GM21515 (cell line): ENCODE results near the gene SLC4A4.
"Not testable (repeated sequence)": the region's sequence is repeated elsewhere in the genome, so short reads cannot be mapped to it uniquely, and the experiment has no call there.

Experiments used
- ATAC-seq: cut with Tn5 transposase; IDR thresholded peaks from one replicate; pipeline ENCODE4 v1.9.1; 2021; ENCODE audit not compliant: unreplicated experiment

The SLC4A4 gene

DNA sequence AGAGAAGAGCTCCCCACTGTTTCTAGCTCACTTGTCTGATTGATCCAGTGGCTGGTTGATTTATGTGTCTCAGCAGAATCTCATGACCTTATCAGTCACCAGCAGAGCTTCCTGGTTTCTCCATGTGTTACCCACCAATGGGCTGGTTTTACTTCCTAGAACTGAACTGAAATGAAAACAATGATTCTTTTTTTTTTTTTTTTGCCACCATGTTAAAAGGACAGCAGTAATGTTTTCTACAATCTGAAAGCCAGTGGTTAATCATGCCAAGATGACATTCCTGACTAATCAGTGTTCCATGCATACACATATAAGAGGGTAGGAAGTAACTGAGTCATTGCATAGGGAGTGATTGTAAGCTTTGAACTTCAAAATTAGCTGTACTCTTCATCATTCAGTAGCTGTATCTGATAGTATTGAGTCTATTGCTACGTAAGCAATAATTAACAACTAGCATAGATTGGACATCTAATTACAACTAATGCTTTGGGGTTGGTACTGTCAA, 67.7 kb downstream of the SLC4A4 start:
- ATAC-seq: no peak

GRCh38 chr4:71408961-71409360, 70.1 kb downstream of the SLC4A4 start:
- ATAC-seq: not testable (repeated sequence)

- no peak for ATAC-seq
Measured at GRCh38 chr4:71411981-71412380, 73.2 kb downstream of the SLC4A4 start.

DNA sequence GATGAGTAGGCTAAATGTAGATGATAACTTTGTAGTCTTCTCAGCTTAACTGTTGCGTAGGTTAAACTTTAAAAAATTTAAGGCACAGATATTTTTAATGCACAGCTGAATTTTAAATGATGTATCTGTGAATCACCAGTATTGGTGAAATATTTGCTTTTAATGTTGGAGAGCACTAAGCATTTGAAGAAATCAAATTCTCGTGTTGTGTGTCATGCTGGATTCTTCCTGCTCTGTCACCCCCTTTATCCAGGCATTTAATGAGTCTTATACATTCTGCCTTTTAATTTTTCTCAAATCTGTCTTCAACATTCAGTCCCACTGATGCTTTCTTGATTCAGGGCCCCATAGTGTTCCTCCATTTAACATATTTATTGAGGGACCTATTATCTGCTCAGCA, 76.7 kb downstream of the SLC4A4 start:
- no peak for ATAC-seq

GRCh38 chr4:71417150-71417549, 78.3 kb downstream of the SLC4A4 start:
- ATAC-seq: no peak

- ATAC-seq: no peak
Measured at GRCh38 chr4:71426381-71427042, 87.7 kb downstream of the SLC4A4 start.

DNA sequence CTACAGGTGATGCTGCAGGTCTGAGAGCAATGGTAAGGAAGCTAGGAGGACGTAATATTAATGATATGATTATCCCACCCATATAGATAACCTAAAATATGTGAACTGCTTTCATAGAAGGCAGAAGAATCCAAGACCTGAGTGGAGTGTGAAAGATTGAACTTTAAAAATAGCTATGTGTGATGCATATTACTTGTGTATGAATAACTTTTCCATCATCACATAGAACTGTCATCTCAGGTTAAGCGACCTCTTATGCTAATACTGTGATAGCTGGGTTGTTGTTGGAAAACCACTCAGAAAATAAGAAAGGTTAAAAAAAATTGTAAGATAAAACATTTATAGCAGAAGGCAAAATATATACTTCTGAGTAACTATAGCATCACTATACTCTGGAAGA, 90.3 kb downstream of the SLC4A4 start:
- no peak for ATAC-seq

DNA sequence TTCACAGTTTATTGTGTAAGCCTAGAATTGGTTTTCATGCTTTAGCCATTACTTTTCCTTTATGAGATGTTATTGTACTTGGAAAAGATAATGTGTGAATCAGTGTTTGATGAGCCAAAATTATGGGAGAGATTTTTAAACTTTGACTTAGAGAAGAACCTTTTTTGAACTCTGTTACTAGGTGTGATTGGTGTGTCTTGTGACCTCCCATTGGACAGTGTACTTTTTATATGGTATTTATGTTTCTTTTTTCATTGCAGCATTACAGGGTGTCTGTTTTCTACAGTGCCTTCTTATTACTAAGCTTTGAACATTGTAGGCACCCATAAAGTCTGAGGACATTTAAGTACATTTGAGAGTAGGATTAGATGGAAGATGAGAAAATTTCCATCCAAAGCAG, 91.1 kb downstream of the SLC4A4 start:
- ATAC-seq: no peak

DNA sequence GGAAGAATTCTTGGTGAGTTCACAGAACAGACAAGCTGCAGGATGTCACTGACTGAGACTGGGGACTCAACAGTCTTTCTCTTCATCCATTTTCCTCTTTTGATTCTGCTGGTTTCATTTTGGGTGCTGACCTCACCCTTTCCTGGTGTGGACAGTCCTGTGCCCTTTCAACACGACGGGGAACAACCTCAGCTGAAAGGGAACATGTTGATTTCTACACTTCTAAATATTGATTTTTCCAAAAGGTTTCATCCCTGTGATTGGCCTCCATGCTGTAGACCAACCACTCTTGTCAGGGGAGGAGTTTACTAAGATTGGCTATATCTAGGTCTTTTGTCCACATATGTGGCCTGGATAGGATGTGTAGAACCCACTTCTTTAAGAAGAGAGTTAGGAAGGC, 91.8 kb downstream of the SLC4A4 start:
- ATAC-seq: no peak

GRCh38 chr4:71440612-71441011, 101.8 kb downstream of the SLC4A4 start:
- no peak for ATAC-seq

DNA sequence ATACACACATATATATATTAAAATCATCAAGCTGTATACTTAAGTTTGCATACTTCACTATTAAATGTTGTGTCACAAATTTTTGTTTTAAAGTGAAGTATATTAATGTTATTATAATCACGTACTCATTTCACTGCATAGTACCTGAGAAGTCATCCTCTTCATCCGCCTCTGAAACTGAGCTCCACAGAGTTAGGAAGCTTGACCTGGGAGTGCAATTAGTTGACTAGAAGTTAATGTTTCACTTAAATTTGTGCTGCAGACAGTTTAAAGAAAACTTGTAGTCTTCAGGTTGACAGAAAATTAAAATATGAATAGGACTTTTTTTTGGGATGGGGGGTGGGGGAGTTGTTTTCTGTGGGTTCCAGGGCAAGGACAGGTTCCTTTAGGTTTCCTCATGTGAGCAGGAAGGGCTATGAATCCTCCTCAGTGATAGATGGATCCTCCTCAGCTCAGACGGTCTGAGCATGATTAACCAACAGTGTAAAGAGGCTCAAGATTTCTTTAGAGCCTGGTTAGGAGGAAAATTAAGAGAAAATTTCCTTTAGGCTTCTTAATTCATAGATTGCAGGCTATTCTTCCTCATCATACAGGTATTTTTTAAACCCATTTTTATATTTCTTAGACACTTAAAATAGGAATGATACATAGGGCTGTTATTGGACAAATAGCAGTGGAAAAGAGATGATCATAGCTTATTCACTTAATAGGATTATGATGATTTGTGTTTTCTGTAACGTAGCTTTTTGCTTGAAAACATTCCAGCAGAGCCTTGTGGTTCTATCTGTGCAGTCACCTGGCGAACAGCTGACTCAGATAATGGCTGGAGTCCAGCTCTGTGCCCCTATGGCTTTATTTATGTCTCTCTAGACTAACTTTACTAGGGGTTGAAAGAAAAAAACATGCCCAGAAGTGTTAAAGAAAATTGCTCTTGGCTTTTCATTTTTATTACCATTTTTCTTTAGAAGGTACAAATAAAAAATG, 102.7 kb downstream of the SLC4A4 start:
- no peak for ATAC-seq

- no peak for ATAC-seq
Measured at GRCh38 chr4:71442336-71442735, 103.5 kb downstream of the SLC4A4 start.

- ATAC-seq: no peak
Measured at GRCh38 chr4:71444395-71444794, 105.6 kb downstream of the SLC4A4 start.

- ATAC-seq: no peak
Measured at GRCh38 chr4:71445811-71446210, 107.0 kb downstream of the SLC4A4 start.

DNA sequence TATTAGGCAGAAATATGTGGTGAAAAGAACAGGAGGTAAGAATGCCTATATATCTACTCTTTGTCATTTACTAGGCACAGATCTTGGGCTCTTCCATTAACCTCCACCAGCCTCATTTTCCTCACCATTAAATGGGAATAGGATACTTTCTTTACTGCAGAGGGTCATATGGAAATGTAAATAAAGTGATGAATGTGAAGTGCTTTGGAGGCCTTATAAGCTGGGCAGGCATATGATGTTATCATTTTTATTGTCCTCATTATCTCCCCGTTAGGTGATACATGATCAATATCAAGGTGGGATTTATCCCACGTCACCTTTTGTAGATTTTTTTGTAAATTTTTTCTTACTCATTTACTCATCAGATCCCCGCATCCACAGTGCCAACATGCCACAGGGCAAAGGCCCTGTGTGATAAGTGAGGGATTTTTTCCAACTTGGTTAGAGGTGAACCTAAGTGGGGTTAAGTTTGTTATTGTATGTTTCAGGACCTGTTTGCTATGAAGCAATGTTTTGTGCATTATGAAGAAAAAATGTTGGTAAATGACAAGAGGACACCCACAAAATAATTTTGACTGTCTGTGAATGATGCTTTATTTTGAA, 107.8 kb downstream of the SLC4A4 start:
- no peak for ATAC-seq

DNA sequence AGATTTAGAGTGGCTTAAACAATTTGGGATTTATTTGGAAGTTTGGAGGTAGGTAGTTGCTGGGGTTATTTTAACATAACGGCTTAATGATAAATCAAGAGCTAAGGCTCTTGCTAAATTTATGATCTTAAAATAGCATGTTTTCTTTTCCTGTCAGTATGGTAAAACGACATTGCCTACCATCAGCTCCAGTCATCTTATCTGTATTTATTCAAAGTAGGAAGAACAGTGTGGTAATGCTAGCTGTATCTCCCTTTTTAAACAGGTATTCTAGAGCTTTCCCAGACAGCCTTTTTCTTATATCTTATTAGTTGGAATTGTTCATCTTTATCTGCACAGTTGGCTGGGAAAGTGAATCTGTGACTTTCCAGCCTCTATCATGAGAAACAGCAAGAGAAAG, 110.2 kb downstream of the SLC4A4 start:
- no peak for ATAC-seq

- no peak for ATAC-seq
Measured at GRCh38 chr4:71449878-71450277, 111.1 kb downstream of the SLC4A4 start.

GRCh38 chr4:71453531-71453930, 114.7 kb downstream of the SLC4A4 start:
- no peak for ATAC-seq

DNA sequence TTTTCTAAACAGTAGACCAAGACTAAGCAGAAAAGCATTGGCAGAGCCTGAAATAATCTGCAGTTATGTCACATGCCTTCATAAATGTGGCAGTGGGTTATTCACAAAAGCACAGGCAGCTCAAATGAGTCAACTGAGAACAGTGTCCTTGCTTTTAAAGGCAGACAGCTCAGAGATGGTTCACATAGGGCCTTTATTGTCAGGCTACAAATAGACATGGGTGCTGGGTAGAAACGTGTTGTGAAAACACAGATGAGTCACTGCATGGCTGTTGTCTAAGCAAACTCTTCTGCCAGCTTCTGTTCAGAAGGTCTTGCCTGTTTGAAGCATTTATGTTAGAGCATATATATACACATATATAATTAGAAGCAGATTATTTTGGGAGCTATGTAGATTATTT, 118.0 kb downstream of the SLC4A4 start:
- ATAC-seq: no peak

GRCh38 chr4:71460371-71460770, 121.6 kb downstream of the SLC4A4 start:
- no peak for ATAC-seq

DNA sequence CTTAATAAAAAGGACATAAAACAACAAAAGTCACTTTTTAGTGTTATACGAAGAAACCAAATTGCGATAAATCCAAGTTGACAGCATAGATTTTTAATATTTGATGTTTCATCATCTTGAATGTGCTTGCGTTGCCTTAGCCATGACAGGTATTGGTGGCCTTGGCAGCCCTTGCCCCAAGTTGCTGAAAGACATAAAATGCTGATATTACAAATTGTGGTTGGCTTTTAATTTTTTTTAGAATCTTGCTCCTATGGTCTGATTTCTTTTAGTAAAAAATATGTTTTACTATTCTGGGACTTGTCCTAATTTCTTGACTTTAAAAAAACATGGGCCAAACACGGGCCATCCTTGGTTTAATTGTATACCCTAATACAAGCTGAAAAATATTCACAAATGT, 122.6 kb downstream of the SLC4A4 start:
- ATAC-seq: no peak

- no peak for ATAC-seq
Measured at GRCh38 chr4:71466775-71467174, 128.0 kb downstream of the SLC4A4 start.
